Raji (cell line): ENCODE data around the gene ANAPC13.

Experiments used
- POLR2A ChIP-seq: IDR thresholded peaks from 2 replicates; pipeline ENCODE4 v1.6.1; 2011; ENCODE audit warnings: low read depth, low read length, control low read depth; ENCODE audit not compliant: insufficient read depth

Gene ANAPC13

GRCh38 chr3:134495980-134496379 lies 10.2 kb upstream of the ANAPC13 start:
- TF ChIP-seq POLR2A = no peak

- no peak for TF ChIP-seq POLR2A
Measured at GRCh38 chr3:134494495-134494894, 8.7 kb upstream of the ANAPC13 start.

- no peak for TF ChIP-seq POLR2A
Measured at GRCh38 chr3:134487406-134487805, 1.6 kb upstream of the ANAPC13 start.

- no peak for TF ChIP-seq POLR2A
Measured at GRCh38 chr3:134486577-134487041, 824 bp upstream of the ANAPC13 start.

GRCh38 chr3:134485075-134485717 lies 589 bp downstream of the ANAPC13 start:
- no peak for TF ChIP-seq POLR2A

GRCh38 chr3:134483195-134483900 lies 2.4 kb downstream of the ANAPC13 start:
- TF ChIP-seq POLR2A = no peak

GRCh38 chr3:134482622-134483021 lies 3.2 kb downstream of the ANAPC13 start:
- TF ChIP-seq POLR2A = no peak

- TF ChIP-seq POLR2A = no peak
Measured at GRCh38 chr3:134481166-134481565, 4.6 kb downstream of the ANAPC13 start.

- TF ChIP-seq POLR2A = no peak
Measured at GRCh38 chr3:134480546-134480945, 5.2 kb downstream of the ANAPC13 start.

GRCh38 chr3:134477938-134478337 lies 7.8 kb downstream of the ANAPC13 start:
- no peak for TF ChIP-seq POLR2A

- TF ChIP-seq POLR2A = no peak
Measured at GRCh38 chr3:134477002-134477401, 8.8 kb downstream of the ANAPC13 start.

- no peak for TF ChIP-seq POLR2A
Measured at GRCh38 chr3:134476306-134476705, 9.5 kb downstream of the ANAPC13 start.

- TF ChIP-seq POLR2A = no peak
Measured at GRCh38 chr3:134474956-134475355, 10.8 kb downstream of the ANAPC13 start.

GRCh38 chr3:134473868-134474546 lies 11.8 kb downstream of the ANAPC13 start:
- no peak for TF ChIP-seq POLR2A

- TF ChIP-seq POLR2A = no peak
Measured at GRCh38 chr3:134472831-134473230, 13.0 kb downstream of the ANAPC13 start.
